Esophagus (tissue), 2 donors: ENCODE measurements around the gene DUS2. TPM values are rescaled to one million over a fixed set of nuclear protein-coding genes. Genes with fewer than 3 reads are reported as not detected.

Experiments
- H3K27ac ChIP-seq, 2 donors: one replicate each; pipeline ENCODE4 v1.5.1; 2013; ENCODE audit warnings: low read depth in 2 of 2, mild to moderate bottlenecking in 2 of 2, inconsistent platforms in 1 of 2, low read length in 1 of 2, moderate library complexity in 1 of 2
- H3K27me3 ChIP-seq, 2 donors: one replicate each; pipeline ENCODE4 v1.6.1; 2013; ENCODE audit warnings: low read length in 2 of 2, control low read depth in 1 of 2, mild to moderate bottlenecking in 1 of 2; ENCODE audit not compliant: insufficient read depth in 2 of 2, control insufficient read depth in 1 of 2
- H3K36me3 ChIP-seq, 2 donors: one replicate each; pipeline ENCODE4 v1.6.1; 2013; ENCODE audit warnings: low read length in 1 of 2; ENCODE audit not compliant: control insufficient read depth in 2 of 2, insufficient read depth in 2 of 2
- H3K4me1 ChIP-seq, 2 donors: one replicate each; pipeline ENCODE4 v1.6.1; 2013; ENCODE audit warnings: low read length in 1 of 2; ENCODE audit not compliant: control insufficient read depth in 2 of 2, insufficient read depth in 2 of 2
- H3K4me3 ChIP-seq, 2 donors: one replicate each; pipeline ENCODE4 v1.5.1; 2013; ENCODE audit warnings: low read length in 2 of 2, mild to moderate bottlenecking in 2 of 2, low read depth in 1 of 2, moderate library complexity in 1 of 2
- H3K9me3 ChIP-seq, 2 donors: one replicate each; pipeline ENCODE4 v1.6.1; 2013; ENCODE audit warnings: mild to moderate bottlenecking in 2 of 2, low read depth in 1 of 2, low read length in 1 of 2, moderate library complexity in 1 of 2; ENCODE audit not compliant: control insufficient read depth in 2 of 2, insufficient read depth in 1 of 2
- WGBS, 2 donors: extraction: QIAGEN DNeasy Blood & Tissue Kit; methylation state at CpG; one replicate each; pipeline ENCODE4 v1.1.7; 2013; 5-methylcytosine and 5-hydroxymethylcytosine counted together
- polyA plus RNA-seq, 2 donors: library from polyadenylated mRNA; stranded (reverse); fragments of 200-250 nt; gene quantifications; one replicate each; pipeline ENCODE4 v1.2.3, GENCODE V29; 2013
- donor health status: healthy with polysubstance abuse.
- donor health status: Bipolar disorder and iron deficiency.

Gene DUS2
- polyA plus RNA-seq, 2 donors: 6.2 to 11.1 TPM

DNA sequence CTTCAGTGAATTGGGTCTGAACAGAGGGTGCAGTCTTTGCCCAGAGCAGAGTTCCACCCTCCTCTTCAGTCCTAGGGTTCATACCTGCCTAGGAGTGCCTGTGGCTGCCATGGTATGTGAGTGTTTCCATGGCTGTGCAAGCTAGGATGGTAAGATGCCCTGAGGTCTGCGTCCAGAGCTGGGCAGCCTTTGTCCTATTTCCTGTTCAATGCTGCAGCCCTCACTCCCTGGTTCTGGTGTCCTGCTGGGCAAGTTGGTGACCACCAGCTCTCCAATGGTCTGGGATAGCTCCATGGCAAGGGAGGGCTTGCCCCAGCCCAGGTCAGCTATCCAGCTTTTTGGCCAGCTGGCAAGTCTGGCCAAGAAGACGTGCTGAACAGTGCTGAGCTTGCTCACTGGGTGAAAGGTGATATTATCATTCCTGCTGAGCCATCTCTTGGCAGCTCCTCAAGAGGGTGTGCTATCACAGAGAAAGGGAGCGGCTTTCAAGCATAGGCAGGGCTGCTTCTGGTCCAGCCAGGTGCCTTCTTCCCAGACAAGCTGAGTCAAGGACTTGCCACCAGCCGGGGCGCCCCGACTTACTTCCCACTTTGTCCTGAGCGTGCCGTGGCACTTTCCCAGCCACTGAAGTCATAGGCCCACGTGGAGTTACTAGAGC is 49.1 kb downstream of the DUS2 start:
- Histone ChIP-seq H3K4me3 (no peak overlapping the region), H3K36me3 (peaks cover 13 to 18% of the 10 kb centered on the region in 2 donors), H3K27me3 (no peaks in the 10 kb centered on the region), H3K4me1 (peaks cover 0 to 17% of the 10 kb centered on the region in 2 donors), H3K27ac (peak overlapping the region; percentile 14 to 72), H3K9me3 (no peaks in the 10 kb centered on the region)
- WGBS, 2 donors: 55 to 74% methylated on average over 9 of the region's 9 CpGs

DNA sequence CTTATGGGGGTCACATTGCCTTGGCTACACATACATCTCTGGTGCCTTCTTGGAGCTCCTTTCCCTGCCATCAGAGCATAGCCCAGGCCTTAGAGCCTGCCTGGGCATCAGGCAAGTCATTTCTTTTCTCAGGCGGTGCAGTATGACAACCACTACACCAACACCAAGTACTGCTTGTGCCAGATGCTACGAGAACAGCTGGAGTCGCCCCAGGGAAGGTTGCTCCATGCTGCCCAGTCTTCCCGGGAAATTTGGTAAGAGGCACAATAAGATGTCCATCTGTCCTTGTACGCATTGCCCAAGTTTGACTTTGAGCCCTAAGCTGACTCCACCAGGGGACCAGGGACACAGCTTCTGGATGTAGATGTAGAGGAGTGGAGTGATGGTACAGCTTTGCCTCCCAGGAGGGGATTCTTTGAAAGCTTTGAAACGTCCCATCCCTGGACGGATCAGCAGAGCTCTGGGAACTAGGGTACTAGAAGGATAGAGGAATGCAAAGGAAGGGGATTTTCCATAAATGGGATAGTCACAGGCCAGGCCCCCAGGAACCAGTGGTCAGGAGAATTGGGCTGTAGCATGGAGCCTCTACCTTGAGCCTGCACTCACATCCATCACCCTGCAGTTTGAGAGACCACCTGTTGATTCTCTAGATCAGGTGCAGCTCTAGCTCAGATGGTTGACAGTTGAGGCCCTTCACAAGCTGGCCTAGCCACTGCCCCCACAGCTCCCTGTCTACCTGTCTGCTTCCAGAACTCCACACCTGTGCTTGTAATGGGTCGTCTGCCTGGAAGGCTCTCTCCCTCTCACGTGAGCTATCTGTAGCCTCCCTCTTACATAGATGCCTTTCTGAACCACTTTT is 51.0 kb downstream of the DUS2 start:
- H3K9me3 ChIP-seq: no peaks in the 10 kb centered on the region
- H3K27ac ChIP-seq: no peak overlapping the region
- peaks cover 0 to 17% of the 10 kb centered on the region in 2 donors for H3K4me1 ChIP-seq
- WGBS, 2 donors: 87 to 93% methylated on average over 9 of the region's 9 CpGs
- H3K36me3 ChIP-seq: peaks cover 22 to 24% of the 10 kb centered on the region in 2 donors
- no peaks in the 10 kb centered on the region for H3K27me3 ChIP-seq
- no peak overlapping the region for H3K4me3 ChIP-seq

DNA sequence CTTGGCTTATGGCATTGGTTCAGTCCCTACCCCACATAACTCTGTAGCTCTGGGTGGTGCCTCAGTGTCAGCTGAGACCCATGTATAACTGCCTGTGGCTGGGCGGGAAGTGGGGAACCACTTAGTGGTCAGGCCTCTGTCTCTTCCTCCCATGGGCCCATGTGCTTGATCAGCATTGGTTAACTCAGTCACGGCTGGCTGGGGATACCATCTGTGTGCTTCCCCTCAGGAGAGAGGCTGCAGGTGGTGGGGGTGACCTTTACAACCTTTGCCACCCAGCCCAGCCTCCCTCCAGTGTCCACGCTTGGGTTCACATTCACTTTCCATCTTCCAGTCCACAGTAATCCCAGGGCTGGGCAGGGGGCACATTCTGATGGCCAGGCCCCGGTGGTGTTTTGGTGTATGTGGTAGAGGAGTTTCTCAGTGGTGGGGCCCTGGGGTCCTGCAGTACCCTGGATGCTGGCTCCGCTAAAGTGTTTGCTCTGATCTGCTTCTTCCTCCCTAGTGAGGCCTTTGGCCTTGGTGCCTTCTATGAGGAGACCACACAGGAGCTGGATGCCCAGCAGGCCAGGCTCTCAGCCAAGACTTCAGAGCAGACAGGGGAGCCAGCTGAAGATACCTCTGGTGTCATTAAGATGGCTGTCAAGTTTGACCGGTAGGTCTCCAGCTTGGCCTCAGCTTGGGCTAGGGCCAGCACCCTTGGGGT is 51.9 kb downstream of the DUS2 start:
- Histone ChIP-seq H3K4me3 (no peak overlapping the region), H3K36me3 (peaks cover 19 to 22% of the 10 kb centered on the region in 2 donors), H3K4me1 (peaks cover 0 to 10% of the 10 kb centered on the region in 2 donors), H3K9me3 (no peaks in the 10 kb centered on the region), H3K27ac (peak overlapping the region in 1 of 2 donors; percentile 22), H3K27me3 (no peaks in the 10 kb centered on the region)
- WGBS, 2 donors: 86 to 88% methylated on average over 6 of the region's 6 CpGs

DNA sequence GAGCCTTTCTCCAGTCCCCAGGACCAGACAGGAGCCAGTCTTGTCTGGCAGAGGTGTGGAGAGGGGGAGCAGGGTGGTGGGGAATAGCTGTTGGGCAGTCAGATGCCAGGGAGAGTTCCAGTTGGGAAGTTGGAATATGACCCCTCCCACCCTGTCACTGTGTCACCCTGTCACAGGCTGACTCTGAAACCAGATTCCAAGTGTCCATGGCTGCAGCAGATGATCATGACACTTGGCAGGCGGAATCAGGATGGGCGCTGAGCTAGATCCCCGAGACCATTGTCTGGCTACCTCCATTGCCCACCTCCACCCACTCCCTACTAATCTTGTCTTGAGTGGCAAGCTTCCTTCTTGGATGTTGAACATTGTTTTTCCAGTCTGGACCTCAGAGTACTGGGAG is 52.9 kb downstream of the DUS2 start:
- no peaks in the 10 kb centered on the region for H3K9me3 ChIP-seq
- 94 to 100% methylated on average over 3 of the region's 3 CpGs for WGBS, 2 donors
- H3K27me3 ChIP-seq: no peaks in the 10 kb centered on the region
- no peak overlapping the region for H3K27ac ChIP-seq
- H3K4me3 ChIP-seq: no peak overlapping the region
- H3K36me3 ChIP-seq: peaks cover 18 to 20% of the 10 kb centered on the region in 2 donors
- H3K4me1 ChIP-seq: peaks cover 0 to 13% of the 10 kb centered on the region in 2 donors

DNA sequence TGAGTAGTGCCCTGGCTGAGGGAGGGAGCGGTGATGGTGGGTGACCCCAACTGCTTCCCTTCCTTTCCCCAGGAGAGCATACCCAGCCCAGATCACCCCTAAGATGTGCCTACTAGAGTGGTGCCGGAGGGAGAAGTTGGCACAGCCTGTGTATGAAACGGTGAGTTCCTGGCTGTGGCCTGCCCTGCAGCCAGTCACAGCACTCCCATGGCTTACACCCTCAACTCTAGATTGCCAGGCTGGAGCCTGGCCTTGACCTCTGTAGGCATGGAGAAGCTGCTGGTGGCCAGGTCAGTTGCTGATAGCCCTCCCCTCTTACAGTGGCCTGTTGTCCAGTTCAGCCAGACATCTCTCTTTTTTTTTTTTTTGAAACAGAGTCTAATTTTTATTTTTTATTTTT is 53.5 kb downstream of the DUS2 start:
- Histone ChIP-seq H3K27ac (no peak overlapping the region), H3K4me1 (peaks cover 0 to 13% of the 10 kb centered on the region in 2 donors), H3K27me3 (no peaks in the 10 kb centered on the region), H3K36me3 (peaks cover 15 to 18% of the 10 kb centered on the region in 2 donors), H3K9me3 (no peaks in the 10 kb centered on the region), H3K4me3 (no peak overlapping the region)
- WGBS, 2 donors: 87 to 88% methylated on average over 3 of the region's 3 CpGs

DNA sequence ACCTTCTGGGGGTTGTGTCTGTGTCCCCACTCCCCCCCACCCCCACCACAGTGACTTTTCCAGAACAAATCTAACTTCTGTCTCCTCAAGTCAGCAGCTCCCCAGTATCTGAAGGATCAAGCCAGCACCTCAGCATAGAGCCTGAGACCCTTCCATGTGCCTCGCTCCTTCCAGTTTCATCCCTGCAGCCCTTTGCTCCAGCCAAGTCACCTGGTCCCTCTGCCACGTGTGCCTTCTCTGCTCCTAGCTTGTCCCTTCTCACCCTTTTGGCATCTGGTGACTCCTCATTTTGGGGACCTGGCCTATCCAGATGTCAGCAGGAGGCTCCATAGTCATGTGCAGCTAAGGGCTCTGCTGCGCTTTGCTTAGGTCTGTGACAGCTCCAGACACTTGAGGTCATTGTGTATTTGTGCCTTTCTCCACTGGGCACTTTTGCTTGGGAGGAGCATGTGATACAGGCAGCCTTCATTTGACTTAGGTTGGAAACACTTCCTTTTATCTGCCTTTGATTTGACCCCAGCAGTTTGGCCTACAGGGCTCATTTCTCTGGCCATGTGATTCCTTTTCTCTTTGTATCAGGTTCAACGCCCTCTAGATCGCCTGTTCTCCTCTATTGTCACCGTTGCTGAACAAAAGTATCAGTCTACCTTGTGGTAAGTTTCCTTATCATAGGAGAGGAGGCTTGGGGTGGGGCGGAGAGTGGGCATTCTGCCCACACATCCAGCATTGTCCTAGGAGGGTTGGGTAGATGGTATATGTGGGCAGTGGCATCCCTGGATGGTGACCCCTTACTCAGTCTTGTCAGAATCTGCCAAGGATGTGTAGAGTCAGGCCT is 55.0 kb downstream of the DUS2 start:
- H3K27me3 ChIP-seq: no peaks in the 10 kb centered on the region
- H3K4me3 ChIP-seq: no peak overlapping the region
- no peaks in the 10 kb centered on the region for H3K9me3 ChIP-seq
- H3K4me1 ChIP-seq: peaks cover 0 to 8% of the 10 kb centered on the region in 2 donors
- H3K27ac ChIP-seq: no peak overlapping the region
- peaks cover 10 to 18% of the 10 kb centered on the region in 2 donors for H3K36me3 ChIP-seq
- 86 to 90% methylated on average over 7 of the region's 7 CpGs for WGBS, 2 donors

DNA sequence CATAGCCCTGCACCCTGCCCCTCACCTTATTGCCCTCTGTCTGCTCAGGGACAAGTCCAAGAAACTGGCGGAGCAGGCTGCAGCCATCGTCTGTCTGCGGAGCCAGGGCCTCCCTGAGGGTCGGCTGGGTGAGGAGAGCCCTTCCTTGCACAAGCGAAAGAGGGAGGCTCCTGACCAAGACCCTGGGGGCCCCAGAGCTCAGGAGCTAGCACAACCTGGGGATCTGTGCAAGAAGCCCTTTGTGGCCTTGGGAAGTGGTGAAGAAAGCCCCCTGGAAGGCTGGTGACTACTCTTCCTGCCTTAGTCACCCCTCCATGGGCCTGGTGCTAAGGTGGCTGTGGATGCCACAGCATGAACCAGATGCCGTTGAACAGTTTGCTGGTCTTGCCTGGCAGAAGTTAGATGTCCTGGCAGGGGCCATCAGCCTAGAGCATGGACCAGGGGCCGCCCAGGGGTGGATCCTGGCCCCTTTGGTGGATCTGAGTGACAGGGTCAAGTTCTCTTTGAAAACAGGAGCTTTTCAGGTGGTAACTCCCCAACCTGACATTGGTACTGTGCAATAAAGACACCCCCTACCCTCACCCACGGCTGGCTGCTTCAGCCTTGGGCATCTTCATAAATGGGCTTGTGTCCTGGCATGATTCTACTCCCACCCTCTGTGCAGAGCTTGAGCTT is 55.8 kb downstream of the DUS2 start:
- H3K36me3 ChIP-seq: peaks cover 9 to 18% of the 10 kb centered on the region in 2 donors
- peaks cover 0 to 8% of the 10 kb centered on the region in 2 donors for H3K4me1 ChIP-seq
- WGBS, 2 donors: 86 to 89% methylated on average over 8 of the region's 8 CpGs
- no peak overlapping the region for H3K4me3 ChIP-seq
- no peaks in the 10 kb centered on the region for H3K9me3 ChIP-seq
- H3K27me3 ChIP-seq: no peaks in the 10 kb centered on the region
- H3K27ac ChIP-seq: peak overlapping the region; percentile 68 to 80

DNA sequence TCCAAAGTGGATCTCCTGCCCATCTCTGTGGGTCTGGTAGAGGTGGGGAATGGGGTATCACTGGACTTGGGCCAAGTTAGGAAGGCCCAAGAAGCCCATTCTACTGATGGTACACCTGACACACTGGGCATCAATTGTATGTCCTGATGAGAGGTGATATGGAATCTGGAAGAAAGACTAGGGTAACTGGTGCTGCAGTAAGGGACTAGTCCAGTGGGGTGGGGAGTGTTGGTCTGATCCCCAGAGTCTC is 56.2 kb downstream of the DUS2 start:
- Histone ChIP-seq H3K27me3 (no peaks in the 10 kb centered on the region), H3K36me3 (peaks cover 8 to 18% of the 10 kb centered on the region in 2 donors), H3K9me3 (no peaks in the 10 kb centered on the region), H3K4me3 (no peak overlapping the region), H3K27ac (peak overlapping the region; percentile 68 to 80), H3K4me1 (peaks cover 0 to 11% of the 10 kb centered on the region in 2 donors)
